OCI-LY1 (cell line): ENCODE measurements around the gene TOR1B.

Experiments used
- H2AFZ ChIP-seq: fragments of 200-600 bp; sonication (generic), shearing (Covaris generic); 2 replicates; pipeline ENCODE4 v1.6.0; 2014; ENCODE audit warnings: antibody characterized with exemption, mild to moderate bottlenecking, low read length
- H3F3A ChIP-seq: fragments of 200-600 bp; sonication (generic), shearing (Covaris generic); 2 replicates; pipeline ENCODE4 v1.6.0; 2014; ENCODE audit warnings: mild to moderate bottlenecking, antibody characterized with exemption, low read length, moderate library complexity; ENCODE audit not compliant: insufficient read depth
- H3K27ac ChIP-seq: fragments of 200-600 bp; sonication (generic); 2 replicates; pipeline ENCODE4 v1.5.1; 2014; ENCODE audit warnings: low read length, mixed run types, mild to moderate bottlenecking, low read depth; ENCODE audit not compliant: poor library complexity, severe bottlenecking
- H3K27me3 ChIP-seq: fragments of 200-600 bp; sonication (generic); 2 replicates; pipeline ENCODE4 v1.6.0; 2014; ENCODE audit warnings: antibody characterized with exemption, mild to moderate bottlenecking, low read length, moderate library complexity; ENCODE audit not compliant: insufficient read depth
- H3K36me3 ChIP-seq: fragments of 200-600 bp; sonication (generic); 2 replicates; pipeline ENCODE4 v1.6.1; 2014; ENCODE audit warnings: mild to moderate bottlenecking, antibody characterized with exemption, low read length, moderate library complexity, mixed read lengths; ENCODE audit not compliant: insufficient read depth
- H3K4me1 ChIP-seq: fragments of 200-600 bp; sonication (generic); 2 replicates; pipeline ENCODE4 v1.5.1; 2014; ENCODE audit warnings: mild to moderate bottlenecking, low read length, moderate library complexity; ENCODE audit not compliant: insufficient read depth, severe bottlenecking
- H3K4me2 ChIP-seq: fragments of 200-600 bp; sonication (generic), shearing (Covaris generic); 2 replicates; pipeline ENCODE4 v1.6.1; 2014; ENCODE audit warnings: low read length
- H3K4me3 ChIP-seq: fragments of 200-600 bp; sonication (generic); 2 replicates; pipeline ENCODE4 v1.5.1; 2014; ENCODE audit warnings: low read length, low read depth, mild to moderate bottlenecking, mixed read lengths; ENCODE audit not compliant: poor library complexity, severe bottlenecking
- H3K79me2 ChIP-seq: fragments of 200-600 bp; shearing (Covaris generic); 2 replicates; pipeline ENCODE4 v1.6.1; 2016; ENCODE audit warnings: mixed run types, low read length, mixed read lengths; ENCODE audit not compliant: insufficient read depth
- H3K9ac ChIP-seq: fragments of 200-600 bp; sonication (generic), shearing (Covaris generic); 2 replicates; pipeline ENCODE4 v1.6.1; 2014; ENCODE audit warnings: mild to moderate bottlenecking, low read length, mixed read lengths
- H3K9me2 ChIP-seq: fragments of 200-600 bp; sonication (generic), shearing (Covaris generic); 2 replicates; pipeline ENCODE4 v1.6.1; 2014; ENCODE audit warnings: low read depth, mild to moderate bottlenecking, low read length, mixed read lengths
- H3K9me3 ChIP-seq: fragments of 200-600 bp; shearing (Covaris generic); 2 replicates; pipeline ENCODE4 v1.6.1; 2014; ENCODE audit warnings: low read length, mixed read lengths
- H4K20me1 ChIP-seq: fragments of 200-600 bp; sonication (generic), shearing (Covaris generic); 2 replicates; pipeline ENCODE4 v1.6.0; 2016; ENCODE audit warnings: mild to moderate bottlenecking, low read length; ENCODE audit not compliant: insufficient read depth
- EZH2 ChIP-seq: fragments of 200-600 bp; sonication (generic), shearing (Covaris generic); IDR thresholded peaks from 2 replicates; pipeline ENCODE4 v1.8.0; 2017; ENCODE audit warnings: borderline replicate concordance, mixed run types, mild to moderate bottlenecking, antibody characterized with exemption, low read length, moderate library complexity, mixed read lengths
- TF ChIP-seq, protein P1 (sequence below): fragments of 200-600 bp; sonication (generic), shearing (Covaris generic); IDR thresholded peaks from 2 replicates; pipeline ENCODE4 v1.5.1; 2017; ENCODE audit warnings: mild to moderate bottlenecking, antibody characterized with exemption, low read length, moderate library complexity, mixed read lengths

Gene TOR1B

DNA sequence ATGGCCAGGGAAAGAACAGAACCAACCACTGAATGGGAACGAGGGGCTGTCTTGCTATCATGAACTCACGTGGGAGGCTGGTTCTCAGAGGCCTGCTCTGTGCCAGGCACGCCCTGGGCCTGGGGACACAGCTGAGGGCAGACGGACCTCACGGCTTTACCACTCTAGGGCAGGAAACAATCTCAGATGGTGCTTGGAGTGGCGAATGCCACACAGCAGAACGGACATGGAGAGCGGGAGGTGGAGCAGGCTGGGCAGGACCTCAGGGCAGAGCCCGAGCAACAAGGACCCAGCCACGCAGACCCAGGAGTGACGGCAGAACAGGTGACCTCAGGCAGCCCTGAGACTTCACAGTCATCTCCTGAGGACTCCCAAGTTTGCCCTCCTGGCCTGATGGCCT is 12.3 kb downstream of the TOR1B start:
- Histone ChIP-seq H3K4me1 (no peaks in the 10 kb centered on the region), H3K9me2 (no peaks in the 10 kb centered on the region), H3K27ac (no peak overlapping the region), H3K4me3 (no peak overlapping the region), H3K9ac (no peak overlapping the region), H3K9me3 (no peaks in the 10 kb centered on the region), H4K20me1 (no peaks in the 10 kb centered on the region), H3K79me2 (no peaks in the 10 kb centered on the region), H3F3A (no peaks in the 10 kb centered on the region), H2AFZ (no peak overlapping the region), H3K27me3 (no peaks in the 10 kb centered on the region), H3K4me2 (no peak overlapping the region), H3K36me3 (peaks cover 80% of the 10 kb centered on the region)
- TF ChIP-seq, protein P1, sequence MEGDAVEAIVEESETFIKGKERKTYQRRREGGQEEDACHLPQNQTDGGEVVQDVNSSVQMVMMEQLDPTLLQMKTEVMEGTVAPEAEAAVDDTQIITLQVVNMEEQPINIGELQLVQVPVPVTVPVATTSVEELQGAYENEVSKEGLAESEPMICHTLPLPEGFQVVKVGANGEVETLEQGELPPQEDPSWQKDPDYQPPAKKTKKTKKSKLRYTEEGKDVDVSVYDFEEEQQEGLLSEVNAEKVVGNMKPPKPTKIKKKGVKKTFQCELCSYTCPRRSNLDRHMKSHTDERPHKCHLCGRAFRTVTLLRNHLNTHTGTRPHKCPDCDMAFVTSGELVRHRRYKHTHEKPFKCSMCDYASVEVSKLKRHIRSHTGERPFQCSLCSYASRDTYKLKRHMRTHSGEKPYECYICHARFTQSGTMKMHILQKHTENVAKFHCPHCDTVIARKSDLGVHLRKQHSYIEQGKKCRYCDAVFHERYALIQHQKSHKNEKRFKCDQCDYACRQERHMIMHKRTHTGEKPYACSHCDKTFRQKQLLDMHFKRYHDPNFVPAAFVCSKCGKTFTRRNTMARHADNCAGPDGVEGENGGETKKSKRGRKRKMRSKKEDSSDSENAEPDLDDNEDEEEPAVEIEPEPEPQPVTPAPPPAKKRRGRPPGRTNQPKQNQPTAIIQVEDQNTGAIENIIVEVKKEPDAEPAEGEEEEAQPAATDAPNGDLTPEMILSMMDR: no peak
- TF ChIP-seq EZH2: no peak

DNA sequence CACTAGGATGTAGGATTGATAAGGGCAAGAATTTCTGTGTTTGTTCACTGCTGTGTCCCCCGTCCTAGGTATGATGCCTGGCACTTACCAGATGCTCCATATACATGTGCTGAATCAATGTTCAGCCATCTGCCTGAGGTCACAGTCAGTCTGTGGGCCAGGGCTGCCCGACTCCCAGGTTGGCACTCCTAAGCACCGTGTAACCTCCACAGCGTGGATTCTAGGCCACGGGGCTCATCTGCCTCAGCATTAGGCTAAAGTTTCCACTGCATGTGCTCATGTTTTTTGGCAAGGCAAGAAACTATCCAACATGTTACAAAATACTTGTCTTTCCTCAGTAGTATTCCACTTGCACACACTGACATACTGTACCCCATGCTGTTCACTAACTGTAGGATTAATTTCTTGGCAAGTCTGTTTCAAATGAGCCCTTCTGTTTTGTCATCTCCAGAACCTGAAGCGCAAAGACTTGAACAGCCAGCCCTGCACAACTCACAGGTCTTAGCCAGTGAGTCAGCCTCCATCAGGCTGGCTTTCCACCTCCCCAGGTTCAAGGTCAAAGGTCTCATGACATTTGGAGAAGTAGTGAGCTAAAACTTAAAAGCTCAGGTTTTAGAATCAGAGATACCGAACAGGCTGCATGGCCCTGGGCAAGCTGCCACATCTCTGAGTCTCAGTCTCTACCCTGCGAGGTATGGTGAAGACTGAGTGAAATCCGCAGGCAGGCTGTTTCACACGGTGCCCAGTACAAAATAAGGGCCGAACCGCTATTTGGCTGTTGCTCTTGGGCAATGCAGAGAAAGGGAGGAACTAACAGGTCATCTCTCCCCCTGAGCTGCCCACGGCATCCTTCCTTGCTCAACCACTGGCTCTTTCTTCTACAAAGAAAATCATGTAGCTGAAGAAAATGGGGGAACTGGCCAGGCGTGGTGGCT is 13.8 kb downstream of the TOR1B start:
- Histone ChIP-seq H3K4me2 (no peak overlapping the region), H4K20me1 (no peaks in the 10 kb centered on the region), H3K36me3 (peaks cover 80% of the 10 kb centered on the region)

DNA sequence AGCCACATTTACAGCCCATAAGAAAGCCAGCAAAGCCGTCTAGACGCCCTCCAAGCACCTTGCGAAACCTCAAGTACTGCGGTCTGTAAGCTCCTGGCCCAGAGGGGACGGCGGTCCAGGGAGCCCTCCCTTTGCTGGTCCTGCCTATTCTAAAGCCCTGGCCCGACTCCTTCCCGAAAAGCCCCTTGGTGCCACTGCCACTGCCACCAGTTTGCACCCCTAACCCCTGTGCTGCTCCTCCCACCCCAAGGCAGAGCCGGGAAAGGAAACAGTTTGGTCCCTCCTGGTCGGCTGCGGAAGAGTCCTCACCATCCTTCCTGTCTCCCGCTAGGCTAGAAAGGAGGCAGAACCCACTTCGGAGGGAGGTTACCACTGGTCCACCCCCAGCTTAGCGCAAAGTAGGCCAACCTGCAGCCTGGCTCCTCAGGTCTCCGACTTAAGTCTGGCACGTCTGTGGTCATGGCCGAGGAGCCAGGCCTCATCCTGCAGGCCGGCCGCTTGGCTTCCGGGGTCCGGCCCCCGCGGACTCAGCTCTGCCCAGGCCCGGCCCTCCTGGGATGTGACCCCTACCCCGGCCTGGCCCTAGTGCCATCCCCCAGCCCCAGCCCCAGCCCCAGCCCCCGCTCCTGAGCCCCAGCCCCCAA is 20.0 kb downstream of the TOR1B start:
- TF ChIP-seq, protein P1: no peak
- TF ChIP-seq EZH2: no peak
- no peaks in the 10 kb centered on the region for H3K9me2 ChIP-seq
- peak overlapping the region; percentile 88 for H3K9ac ChIP-seq
- peak overlapping the region; percentile 100 for H3K4me2 ChIP-seq
- peaks cover 5% of the 10 kb centered on the region; the same call in 1 of the 2 replicates for H3K79me2 ChIP-seq
- H3K9me3 ChIP-seq: no peaks in the 10 kb centered on the region
- H3K4me3 ChIP-seq: peak overlapping the region; percentile 87
- peaks cover 49% of the 10 kb centered on the region for H3K36me3 ChIP-seq
- H3F3A ChIP-seq: peaks cover 6% of the 10 kb centered on the region; the same call in 1 of the 2 replicates
- H3K27ac ChIP-seq: no peak overlapping the region
- H3K27me3 ChIP-seq: no peaks in the 10 kb centered on the region
- peaks cover 8% of the 10 kb centered on the region for H3K4me1 ChIP-seq
- H2AFZ ChIP-seq: no peak overlapping the region
- H4K20me1 ChIP-seq: no peaks in the 10 kb centered on the region

More for the DNA sequence above, 13.8 kb downstream of the TOR1B start:
- no peaks in the 10 kb centered on the region for H3K4me1 ChIP-seq
- H3K9me3 ChIP-seq: no peaks in the 10 kb centered on the region
- no peak overlapping the region for H2AFZ ChIP-seq
- H3K27ac ChIP-seq: no peak overlapping the region
- no peak overlapping the region for H3K9ac ChIP-seq
- no peaks in the 10 kb centered on the region for H3K9me2 ChIP-seq
- TF ChIP-seq, protein P1: no peak
- TF ChIP-seq EZH2: no peak
- H3F3A ChIP-seq: no peaks in the 10 kb centered on the region
- no peaks in the 10 kb centered on the region for H3K79me2 ChIP-seq
- H3K4me3 ChIP-seq: no peak overlapping the region
- H3K27me3 ChIP-seq: no peaks in the 10 kb centered on the region
